NCI-H2227 (cell line): Measurements from ENCODE around the gene CCNY.
"Not testable (repeated sequence)": the region's sequence is repeated elsewhere in the genome, so short reads cannot be mapped to it uniquely, and the experiment has no call there.

ENCODE experiments used
- DNase-seq: peaks from one replicate; lab custom pipeline; 2025; ENCODE audit not compliant: unreplicated experiment; lab: John Stamatoyannopoulos, UW

The CCNY gene

DNA sequence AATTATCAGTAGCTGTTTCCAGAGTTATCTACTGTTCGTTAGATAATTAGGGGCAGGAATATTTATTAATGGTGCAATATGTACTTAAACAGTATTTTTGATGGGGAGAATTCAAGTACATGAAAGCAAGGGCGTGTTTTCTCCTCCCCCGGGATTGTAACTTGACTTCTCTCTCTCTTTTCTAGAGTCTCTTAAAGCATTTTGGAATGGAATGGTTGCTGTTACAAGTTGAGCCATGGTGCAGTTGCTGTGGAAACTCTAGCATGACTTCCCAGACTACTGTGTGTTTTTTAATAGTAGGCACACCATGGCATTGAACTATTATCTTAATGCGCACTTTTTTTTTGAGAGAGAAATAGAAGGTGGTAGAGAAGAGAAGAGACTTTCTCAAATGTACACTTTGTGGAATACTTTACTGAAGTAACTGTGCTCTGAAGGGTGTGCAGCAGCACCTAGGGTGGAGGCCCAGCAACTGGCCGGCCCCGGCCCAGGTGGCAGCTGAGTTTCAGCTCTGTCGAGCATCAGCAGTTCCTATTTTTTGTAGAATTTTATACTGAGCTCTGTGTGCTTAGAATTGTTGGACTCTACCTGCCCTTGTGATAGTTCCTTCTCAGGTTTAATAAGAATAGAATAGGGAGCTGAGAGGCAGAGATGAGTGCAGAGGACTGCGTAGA, 64.4 kb downstream of the CCNY start:
- no peak for DNase-seq

DNA sequence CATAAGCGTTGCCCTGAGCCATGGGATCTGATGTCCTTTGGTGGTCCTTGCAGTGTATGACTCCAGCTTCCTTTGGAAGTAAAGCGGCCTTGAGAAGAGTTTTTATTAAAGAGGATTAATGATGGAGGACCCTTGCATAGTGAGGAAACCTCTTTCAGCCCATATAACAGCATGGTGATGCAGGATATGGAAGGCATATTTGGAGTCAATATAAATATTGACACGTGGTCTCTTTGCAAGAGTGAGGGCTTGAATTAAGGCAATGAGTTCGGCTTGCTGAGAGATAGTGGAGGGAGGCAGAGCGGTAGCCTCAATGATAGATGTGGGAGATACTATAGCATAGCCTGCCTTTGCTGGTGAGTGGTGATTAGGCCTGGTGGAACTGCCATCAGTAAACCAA, 67.2 kb downstream of the CCNY start:
- DNase-seq, result not testable (repeated sequence)

DNA sequence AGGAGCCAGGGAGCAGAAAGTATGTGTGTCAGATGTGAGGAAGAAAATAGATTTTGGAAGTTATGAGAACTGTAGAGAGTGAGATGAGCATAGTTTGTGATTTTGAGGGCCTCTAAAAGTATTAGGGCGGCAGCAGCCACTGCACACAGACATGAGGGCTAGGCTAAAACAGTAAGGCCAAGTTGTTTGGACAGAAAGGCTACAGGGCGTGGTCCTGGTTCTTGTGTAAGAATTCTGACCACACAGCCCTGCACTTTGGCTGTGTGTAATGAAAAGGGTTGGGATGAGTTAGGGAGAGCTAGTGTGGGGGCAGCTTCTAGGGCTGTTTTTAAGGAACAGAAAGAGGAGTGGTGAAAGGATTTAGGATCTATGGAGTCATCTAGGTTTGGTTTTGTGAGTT, 67.8 kb downstream of the CCNY start:
- DNase-seq, result not testable (repeated sequence)

DNA sequence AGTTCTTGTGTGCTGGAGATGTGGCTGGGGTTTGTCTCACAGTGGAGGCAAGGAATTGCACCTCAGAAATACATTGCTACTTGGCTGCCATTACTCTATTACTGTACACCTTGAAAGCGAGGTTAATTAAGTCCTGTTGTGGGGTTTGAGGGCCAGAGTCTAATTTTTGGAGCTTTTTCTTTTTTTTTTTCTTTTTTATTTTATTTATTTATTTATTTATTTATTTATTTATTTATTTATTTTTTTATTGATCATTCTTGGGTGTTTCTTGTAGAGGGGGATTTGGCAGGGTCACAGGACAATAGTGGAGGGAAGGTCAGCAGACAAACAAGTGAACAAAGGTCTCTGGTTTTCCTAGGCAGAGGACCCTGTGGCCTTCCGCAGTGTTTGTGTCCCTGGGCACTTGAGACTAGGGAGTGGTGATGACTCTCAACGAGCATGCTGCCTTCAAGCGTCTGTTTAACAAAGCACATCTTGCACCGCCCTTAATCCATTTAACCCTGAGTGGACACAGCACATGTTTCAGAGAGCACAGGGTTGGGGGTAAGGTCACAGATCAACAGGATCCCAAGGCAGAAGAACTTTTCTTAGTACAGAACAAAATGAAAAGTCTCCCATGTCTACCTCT, 69.8 kb downstream of the CCNY start:
- DNase-seq, result not testable (repeated sequence)

DNA sequence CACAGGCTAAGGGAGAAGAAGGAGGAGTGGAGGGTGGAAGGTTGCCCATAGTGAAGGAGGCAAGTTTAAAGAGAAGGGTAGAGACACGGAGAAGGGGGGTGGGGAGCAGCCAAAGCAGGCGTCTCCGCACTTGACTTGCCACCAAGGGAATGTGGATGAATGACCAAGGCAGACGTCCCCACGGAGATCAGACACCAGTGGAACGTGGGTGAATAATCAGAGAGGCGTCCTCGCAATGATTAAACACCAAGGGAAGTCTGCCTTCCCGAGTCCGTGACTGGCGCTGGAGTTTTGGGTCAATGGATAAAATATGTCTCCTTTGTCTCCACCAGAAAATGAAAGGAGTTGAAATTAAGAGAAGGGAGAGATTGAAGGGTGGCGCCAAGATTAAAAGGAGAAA, 71.4 kb downstream of the CCNY start:
- not testable (repeated sequence) for DNase-seq

DNA sequence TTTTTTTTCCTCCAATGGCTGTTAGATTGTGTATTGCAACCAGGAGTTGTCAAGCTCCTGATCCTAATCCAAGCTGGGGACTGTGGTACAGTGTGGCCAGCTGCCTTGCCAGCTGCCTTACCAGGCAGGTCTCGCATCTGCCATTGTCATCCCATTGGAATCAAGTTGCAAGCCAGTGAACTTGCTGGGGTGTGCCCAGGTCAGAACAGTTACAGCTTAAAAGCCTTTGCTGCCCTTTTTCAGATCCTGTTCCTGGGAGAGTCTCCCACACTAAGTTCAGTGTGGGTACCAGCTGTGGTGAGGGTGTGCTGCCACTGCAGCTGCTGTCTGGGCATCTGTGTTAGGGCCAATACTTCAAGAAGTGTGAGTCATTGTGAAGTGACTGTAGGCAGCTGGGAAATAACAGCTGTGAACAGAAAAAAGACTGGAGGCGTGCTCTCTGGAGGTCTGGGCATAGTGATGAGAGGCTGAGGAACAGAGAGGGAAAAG, 72.8 kb downstream of the CCNY start:
- DNase-seq, result no peak

DNA sequence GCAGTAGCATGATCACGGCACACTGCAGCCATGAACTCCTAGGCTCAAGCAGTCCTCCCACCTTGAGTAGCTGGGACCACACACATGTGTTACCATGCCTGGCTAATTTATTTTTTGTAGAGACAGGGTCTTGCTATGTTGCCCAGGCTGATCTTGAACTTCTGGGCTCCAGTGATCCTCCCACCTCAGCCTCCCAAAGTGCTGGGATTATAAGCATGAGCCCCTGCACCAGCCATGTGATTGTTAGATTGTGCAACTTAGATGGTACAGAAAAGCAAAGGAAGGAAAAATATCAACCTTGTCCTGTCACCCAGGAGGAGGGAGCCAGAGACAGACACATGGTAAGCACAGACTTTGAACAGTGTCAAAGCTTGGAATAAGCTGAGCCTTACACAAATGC, 73.5 kb downstream of the CCNY start:
- no peak for DNase-seq

DNA sequence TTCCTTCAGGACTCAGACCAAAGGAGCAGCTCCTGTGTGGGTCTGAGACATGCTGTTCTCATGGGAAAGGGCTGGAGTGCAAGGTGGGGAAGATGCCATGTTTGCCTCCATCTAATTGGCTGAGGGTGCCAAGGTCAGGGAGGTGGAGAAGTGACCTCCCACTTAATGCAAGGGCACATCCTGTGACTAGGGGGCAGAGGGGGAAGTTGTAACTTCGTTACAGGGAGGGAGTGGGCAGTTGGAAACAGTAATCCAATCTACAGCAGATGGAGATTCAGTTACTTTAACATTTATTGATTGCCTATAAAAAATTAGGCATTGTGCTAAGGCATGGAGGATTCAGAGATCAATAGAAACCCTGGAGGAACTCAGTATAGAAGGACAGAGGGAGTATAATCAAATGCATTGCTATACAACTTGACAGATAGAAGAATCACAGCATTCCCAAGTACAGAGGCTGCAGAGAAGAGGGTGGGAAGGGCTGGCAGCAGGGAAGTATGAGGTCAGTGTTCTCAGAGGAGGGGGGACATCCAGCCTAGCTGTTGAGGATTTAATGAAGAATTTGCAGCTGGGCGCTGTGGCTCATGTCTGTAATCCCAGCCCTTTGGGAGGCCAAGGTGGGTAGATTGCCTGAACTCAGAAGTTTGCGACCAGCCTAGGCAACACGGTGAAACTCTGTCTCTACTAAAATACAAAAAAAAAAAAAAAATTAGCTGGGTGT, 75.9 kb downstream of the CCNY start:
- no peak for DNase-seq

DNA sequence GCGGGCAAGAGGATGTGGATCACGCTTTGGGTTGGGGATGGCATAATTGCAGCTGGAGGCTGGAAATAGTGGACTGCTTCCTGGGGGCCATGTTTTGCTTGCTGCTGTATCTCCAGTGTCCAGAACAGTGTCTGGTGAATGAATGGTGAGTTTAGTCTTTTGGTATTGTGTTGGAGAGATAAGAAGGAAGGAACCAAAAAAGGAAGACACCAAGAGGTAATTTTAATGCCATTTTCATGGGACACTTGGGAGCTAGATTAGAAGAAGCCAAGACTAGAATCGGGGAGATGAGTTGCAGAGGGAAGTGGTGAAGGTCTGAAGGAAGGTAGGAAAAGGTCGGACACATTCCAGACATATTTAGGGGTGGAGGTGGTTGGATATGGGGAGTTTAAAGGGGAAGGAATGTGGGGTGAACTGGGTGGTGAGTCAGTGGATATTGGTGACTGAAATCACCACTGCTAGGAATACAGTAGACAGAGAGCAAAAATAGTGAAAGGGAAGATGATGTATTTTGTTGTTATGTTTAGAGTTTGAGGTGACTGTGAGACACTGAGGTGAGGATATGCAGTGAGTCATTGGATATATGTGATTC, 76.7 kb downstream of the CCNY start:
- no peak for DNase-seq

DNA sequence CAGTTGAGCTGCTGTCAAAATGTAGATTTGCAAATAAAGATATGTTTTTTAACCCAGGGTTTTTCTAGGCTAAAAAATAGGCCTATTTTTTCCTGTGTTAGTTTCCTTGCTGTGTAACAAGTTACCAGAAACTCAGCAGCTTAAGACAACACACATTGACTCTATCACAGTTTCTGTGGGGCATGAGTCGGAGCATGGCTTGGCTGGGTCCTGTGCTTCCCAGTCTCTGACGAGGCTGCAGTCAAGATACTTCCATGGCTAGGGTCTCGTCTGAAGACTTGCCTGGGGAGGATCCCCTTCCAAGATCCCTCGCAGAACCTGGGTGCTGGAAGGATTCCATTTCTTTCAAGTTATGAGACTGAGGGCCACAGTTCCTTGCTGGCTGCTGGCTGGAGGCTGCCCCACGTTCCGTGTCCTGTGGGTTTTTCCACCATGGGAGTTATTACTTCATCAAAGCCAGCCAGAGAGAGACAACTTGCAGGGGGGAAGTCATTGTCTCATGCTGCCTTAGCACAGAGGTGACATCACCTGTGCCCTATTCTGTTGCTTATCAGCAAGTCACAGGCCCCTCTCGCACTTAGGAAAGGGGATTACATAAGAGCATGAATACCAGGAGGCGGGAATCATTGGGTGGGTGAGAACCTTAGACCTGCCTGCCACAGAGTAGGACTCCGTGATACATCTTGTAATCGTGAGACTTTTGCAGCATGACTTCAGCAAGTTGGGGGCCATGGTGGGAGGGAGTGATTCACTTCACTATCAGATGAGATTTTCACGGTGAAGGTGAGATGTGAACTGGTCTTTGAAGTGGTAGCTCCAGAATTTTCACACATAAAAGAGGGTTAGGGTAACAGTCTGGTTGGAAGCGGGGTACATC, 77.9 kb downstream of the CCNY start:
- DNase-seq, result no peak

DNA sequence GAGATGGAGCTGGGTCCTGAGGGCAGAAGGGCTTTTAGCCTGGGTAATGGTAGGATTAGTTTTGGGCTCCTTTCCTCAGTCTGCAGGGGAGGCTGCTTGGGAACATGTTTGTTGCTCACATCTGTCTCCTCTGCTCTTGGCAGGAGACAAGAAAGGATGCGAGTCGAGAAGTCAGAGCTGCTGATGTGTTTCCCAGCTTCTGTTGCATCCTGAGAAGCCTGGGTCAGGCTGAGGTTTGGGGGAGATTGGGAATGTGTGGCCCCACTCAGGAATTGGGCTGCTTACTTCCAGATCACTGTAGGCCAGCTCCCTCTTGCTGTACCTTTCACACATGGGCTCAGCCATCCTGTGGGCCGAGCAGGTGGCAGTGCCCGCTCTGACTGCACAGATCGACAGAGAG, 79.2 kb downstream of the CCNY start:
- DNase-seq, result no peak

DNA sequence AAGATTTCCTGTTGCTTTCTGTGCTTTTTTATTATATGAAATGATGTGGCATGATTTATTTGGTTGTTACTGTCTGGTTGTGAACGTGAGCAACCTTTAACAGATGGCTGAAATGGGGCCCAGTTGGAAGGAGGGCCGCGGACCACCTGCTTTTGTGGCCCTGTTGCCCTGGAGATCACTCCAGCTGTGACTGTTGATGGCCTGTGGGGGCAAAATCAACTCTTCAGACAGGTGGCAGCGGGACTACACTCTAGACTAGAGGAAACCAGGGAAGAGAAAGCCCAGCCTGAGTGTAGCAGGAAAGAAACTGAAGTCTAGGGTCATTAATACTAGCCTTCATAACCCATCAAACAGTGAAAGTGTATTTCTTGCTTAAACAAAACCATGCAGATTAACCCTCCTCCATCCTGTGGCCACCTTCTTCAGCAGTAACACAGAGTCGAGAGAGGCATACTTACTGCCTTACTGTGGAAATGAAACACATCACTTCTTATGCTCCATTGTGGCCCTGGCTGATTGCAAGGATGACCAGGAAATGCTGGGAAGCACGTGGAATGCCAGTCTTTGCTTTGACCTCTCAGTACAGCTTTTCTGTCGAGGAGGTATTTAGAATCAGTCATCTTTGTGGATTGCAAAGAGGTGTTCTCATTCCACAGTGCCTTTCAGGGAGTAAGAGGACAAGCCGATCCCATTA, 80.5 kb downstream of the CCNY start:
- peak; percentile 41 for DNase-seq

DNA sequence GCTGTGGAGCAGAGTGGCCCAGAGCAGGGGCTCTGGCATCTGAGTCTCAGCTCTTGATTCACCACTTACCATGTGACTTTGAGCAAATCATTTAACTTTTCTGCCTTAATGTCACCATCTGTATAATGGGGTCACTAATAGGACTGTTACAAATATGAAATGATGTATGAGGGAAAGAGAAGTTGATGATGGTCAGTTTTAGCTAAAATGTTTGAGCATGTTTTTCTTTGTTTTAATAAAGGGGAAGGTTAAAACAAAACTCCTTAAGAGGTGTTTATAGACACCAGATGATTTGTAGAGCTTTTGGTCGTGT, 81.0 kb downstream of the CCNY start:
- no peak for DNase-seq

DNA sequence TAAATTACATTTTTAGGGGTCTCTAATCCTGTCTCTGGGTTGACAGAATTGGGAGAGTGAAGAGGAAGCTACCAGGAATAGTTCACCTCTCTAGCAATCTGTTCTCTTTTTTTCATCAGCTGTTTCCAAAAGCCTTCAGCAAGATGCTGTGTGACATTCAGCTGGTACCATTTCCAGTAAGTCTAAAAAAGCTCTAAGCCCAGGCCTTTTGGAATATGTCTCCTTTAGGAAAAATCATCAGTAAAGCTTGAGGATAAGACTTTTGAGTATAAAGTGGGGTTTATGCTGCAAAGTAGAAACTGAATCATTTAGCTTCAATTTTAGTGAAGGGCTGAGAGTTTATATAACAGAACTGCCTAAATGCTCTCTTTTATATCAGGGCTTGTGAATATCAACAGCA, 81.5 kb downstream of the CCNY start:
- DNase-seq, result no peak

DNA sequence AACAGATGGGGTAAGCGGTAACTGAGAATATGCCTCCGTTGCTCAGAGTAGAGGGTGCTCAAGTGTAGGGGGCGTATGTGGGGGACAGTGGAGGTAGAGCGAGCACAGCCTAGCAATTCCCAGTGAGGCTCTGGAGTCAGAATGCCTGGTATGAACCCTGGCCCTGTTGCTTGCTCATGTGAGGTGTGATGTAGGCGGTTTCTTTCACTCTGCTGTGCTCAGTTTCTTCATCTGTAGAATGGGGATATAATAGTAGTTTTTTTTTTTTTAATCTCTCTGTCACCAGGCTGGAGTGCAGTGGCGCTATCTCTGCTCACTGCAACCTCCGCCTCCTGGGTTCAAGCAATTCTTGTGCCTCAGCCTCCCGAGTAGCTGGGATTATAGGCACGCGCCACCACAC, 82.3 kb downstream of the CCNY start:
- DNase-seq, result not testable (repeated sequence)

DNA sequence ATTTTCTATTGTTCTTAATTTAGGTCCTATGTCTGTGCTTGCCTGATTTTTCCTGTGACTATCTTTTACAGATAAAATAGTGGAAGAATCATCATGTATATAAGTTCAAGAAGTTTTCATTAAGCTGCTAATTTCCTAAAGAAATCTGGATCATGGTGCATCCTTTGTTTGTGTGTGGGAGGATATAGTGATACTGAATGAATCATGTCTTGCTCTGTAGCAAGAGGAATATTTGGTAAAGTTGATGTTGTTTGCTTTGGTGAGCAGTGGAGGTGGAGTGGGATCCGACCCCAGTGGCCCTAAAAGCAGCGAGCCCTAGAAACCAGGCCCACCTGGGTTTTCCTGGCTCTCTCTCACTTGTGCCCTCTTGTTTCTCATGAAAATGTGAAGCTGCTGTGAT, 83.7 kb downstream of the CCNY start:
- no peak for DNase-seq

DNA sequence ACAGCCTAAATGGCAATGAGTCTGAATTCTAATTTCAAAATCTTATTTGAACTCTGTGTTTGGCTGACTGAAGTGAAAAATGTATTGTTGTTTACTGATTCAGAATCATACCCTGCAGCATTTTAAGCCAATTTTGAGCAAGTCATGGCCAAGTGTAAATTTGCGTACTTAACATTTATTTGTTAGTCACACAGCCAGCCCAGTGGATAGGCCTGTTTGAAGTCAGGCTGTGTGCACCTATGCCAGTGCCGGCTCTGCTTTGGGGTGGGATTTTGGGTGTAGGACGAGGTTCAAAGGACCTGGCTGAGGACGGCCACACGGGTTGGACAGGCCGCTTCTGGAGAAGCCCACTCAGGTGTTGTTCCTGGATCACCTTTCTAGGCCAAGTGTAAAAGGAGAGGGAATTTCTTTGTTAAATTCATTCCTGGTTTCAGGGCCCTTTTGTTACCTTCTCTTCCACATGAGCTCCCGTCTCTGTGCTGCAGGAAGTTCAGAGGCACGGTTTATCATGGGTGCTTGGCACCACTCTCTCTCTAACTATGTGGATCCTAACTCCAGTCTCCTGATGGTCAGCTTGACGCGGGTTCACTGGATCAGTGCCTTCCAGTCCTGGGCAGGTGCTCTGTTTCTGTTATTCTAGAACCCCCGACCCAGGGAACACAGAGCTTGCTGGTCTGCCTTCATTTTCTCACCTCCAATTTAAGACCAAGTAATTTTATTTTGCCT, 84.7 kb downstream of the CCNY start:
- no peak for DNase-seq

DNA sequence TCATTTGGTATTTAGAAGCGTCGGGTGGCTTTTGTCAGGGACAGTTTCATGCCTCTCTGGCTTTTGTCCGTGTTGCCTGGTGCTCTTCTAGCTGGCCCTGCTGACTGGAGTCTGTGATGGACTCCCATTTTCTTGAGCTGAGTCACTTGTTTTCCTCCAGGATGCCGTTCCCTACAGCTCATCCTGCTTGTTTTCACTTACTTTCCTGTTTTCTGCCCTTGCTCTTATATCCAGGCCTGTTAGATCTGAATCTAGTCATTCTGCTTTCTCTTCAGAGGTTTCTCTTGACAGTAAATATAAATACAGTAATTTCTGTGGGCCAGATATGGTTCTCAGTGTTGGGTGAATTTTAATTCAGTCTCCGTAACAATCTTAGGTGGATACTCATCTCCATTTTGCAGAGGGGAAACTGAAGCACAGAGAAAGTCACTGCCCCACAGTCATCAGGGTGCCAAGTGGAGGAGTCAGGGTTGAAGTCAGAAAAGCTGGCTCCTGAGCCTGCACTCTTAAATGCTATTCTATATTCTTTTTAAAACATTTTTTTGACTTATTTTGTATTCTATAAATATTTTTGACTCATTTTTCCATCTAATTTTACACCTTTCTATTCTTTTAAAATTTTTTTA, 85.4 kb downstream of the CCNY start:
- no peak for DNase-seq

DNA sequence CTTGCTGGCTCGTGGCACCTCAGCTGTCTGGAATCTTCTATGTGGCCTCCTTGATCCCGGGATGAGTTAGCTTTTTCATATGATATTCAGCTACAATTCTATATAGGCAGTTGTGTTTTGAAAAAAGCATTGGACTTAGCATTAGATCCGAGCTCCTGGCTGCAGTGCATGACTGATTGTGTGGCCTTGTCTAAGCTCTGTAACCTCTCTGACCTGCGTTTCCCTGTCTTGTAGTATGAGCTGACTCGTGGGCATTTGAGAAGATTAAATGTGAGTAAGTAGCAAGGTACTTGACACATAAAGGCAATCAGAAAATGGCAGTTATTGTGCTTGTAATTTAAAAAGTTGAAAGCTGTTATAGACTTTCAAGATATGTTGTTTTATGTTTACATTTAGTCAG, 85.9 kb downstream of the CCNY start:
- DNase-seq, result no peak
